ENCODE results near the gene PKHD1.

The PKHD1 gene

DNA sequence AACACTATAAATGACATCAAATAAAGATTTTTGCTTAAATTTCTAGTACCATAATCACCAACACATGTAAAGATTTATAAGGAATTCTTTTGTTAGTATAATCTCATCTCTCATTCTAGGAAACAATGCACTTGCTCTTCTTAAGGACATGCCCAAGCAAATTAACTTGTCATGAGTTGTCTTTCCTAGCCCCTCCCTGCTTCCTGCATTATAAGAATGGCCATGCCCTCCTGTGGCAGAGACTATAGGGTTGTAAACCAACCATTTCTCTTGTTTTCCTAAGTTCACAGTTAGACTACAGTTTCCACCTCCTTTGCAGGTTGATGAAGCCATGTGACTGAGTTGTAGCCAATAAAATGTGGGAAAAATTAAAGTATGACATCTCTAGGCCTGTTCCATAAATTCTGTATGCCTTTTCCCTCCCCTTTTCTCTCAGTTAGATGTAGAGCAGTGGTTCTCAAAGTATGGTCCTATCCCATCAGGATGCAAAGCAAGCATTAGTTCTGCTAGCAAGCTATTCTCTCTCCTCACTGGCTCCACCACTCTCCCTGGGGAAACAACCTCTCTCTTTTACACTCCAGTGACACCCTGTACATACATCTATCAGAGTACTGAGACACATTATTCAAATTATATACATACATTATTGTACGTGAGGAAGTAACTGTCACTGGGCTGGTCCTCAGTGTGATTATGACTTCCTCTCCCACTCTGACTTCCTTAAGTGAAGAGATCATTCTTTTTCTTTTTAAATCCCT lies 295.0 kb downstream of the PKHD1 start:
- TF ChIP-seq POLR2A (IDR thresholded peaks at IDR 0.05; ENCODE audit: low read length): no peak
- no peak for TF ChIP-seq GATA1 (IDR thresholded peaks at IDR 0.05; ENCODE audit: low read depth, low read length)
- DNase-seq: no peak

GRCh38 chr6:51790946-51791345 lies 296.5 kb downstream of the PKHD1 start:
- DNase-seq: no peak
- TF ChIP-seq POLR2A (IDR thresholded peaks at IDR 0.05; ENCODE audit: low read length) (no peak), GATA1 (IDR thresholded peaks at IDR 0.05; ENCODE audit: low read depth, low read length) (no peak)

- DNase-seq: no peak
- TF ChIP-seq GATA1 (IDR thresholded peaks at IDR 0.05; ENCODE audit: low read depth, low read length) (no peak), POLR2A (IDR thresholded peaks at IDR 0.05; ENCODE audit: low read length) (no peak)
Measured at GRCh38 chr6:51788121-51788520, 299.3 kb downstream of the PKHD1 start.

DNA sequence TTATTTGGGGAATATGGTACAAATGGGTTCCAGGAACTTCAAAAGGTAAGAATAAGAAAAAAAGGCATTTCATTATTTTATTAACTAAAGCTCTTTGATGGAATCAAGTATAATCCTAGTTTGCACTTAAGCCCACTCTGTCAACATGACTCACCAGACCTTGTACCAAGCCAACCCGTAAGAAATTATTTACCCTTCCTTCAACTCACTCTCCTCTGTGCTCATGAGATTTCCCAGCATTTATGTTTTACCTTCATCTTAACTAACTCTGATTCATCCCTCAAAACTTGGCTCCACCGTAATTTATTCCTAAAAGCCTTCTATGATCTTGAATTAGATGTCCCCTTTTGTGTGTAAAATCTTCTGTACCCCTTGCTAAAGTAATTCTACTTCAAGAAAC lies 308.7 kb downstream of the PKHD1 start:
- no peak for TF ChIP-seq POLR2A (IDR thresholded peaks at IDR 0.05; ENCODE audit: low read length)
- TF ChIP-seq GATA1 (IDR thresholded peaks at IDR 0.05; ENCODE audit: low read depth, low read length): no peak
- no peak for DNase-seq

DNA sequence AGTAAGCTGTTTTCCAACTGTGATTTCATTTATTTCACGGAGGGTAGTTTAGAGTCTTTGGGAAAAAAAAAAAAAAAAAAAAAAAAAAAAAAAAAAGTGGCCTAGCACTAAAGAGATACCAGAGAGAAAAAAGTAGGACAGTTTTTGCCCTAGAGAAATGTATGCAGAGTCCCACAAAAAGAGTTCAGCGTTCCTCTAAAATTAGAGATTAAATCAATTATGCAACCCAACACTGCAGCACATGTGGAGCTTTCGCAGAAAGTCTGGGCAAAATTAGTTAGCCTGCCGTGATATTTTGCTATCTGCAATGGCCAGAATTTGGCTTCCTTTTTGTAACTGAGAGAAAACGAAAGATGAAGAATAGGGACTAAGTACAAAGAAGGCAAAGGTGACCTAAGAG lies 309.8 kb downstream of the PKHD1 start:
- DNase-seq: no peak
- no peak for TF ChIP-seq POLR2A (IDR thresholded peaks at IDR 0.05; ENCODE audit: low read length)
- TF ChIP-seq GATA1 (IDR thresholded peaks at IDR 0.05; ENCODE audit: low read depth, low read length): no peak

- no peak for DNase-seq
- TF ChIP-seq POLR2A (IDR thresholded peaks at IDR 0.05; ENCODE audit: low read length) (no peak), GATA1 (IDR thresholded peaks at IDR 0.05; ENCODE audit: low read depth, low read length) (no peak)
Measured at GRCh38 chr6:51775942-51776860, 311.2 kb downstream of the PKHD1 start.

DNA sequence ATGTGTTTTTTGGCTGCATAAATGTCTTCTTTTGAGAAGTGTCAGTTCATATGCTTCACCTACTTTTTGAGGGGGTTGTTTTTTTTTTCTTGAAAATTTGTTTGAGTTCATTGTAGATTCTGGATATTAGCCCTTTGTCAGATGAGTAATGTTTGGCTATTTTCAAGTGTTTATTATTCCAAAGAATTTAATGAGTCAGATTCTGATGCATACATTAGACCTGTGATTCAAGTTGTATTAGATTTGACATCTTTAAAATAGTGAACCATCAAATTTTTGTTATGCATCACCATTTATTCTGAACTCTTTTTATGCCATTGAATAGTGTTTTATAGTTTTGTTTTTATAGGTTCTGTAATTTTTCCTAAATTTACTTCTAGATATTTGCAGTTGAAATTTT lies 319.3 kb downstream of the PKHD1 start:
- no peak for DNase-seq
- no peak for TF ChIP-seq GATA1 (IDR thresholded peaks at IDR 0.05; ENCODE audit: low read depth, low read length)
- no peak for TF ChIP-seq POLR2A (IDR thresholded peaks at IDR 0.05; ENCODE audit: low read length)

GRCh38 chr6:51765230-51765629 lies 322.2 kb downstream of the PKHD1 start:
- DNase-seq: no peak
- TF ChIP-seq GATA1 (IDR thresholded peaks at IDR 0.05; ENCODE audit: low read depth, low read length) (no peak), POLR2A (IDR thresholded peaks at IDR 0.05; ENCODE audit: low read length) (no peak)

- peak; percentile 7 to 33 for DNase-seq
- no peak for TF ChIP-seq POLR2A (IDR thresholded peaks at IDR 0.05; ENCODE audit: low read length)
- TF ChIP-seq GATA1 (IDR thresholded peaks at IDR 0.05; ENCODE audit: low read depth, low read length): no peak
Measured at GRCh38 chr6:51753635-51754034, 333.8 kb downstream of the PKHD1 start.

GRCh38 chr6:51743999-51744398 lies 343.4 kb downstream of the PKHD1 start:
- no peak for DNase-seq
- TF ChIP-seq POLR2A (IDR thresholded peaks at IDR 0.05; ENCODE audit: low read length) (no peak), GATA1 (IDR thresholded peaks at IDR 0.05; ENCODE audit: low read depth, low read length) (no peak)

DNA sequence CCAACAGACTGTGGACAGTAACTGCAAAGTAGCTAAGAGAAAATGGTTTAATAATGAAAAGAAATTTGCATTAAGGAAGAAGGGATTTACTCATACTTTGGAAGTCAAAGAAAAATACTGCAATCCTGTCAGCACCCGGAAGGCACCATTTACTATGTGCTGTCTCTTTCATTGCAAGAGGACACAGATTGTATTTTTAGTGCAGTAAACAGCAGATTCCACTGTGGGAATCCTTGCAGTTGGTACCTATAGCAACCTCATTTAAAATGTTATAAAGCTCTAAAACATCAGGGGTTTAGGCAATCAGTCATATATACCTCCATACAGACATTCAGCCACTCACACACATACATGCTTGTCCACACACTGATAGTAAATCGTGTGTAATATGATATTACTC lies 346.8 kb downstream of the PKHD1 start:
- TF ChIP-seq POLR2A (IDR thresholded peaks at IDR 0.05; ENCODE audit: low read length) (no peak), GATA1 (IDR thresholded peaks at IDR 0.05; ENCODE audit: low read depth, low read length) (no peak)
- DNase-seq: no peak

DNA sequence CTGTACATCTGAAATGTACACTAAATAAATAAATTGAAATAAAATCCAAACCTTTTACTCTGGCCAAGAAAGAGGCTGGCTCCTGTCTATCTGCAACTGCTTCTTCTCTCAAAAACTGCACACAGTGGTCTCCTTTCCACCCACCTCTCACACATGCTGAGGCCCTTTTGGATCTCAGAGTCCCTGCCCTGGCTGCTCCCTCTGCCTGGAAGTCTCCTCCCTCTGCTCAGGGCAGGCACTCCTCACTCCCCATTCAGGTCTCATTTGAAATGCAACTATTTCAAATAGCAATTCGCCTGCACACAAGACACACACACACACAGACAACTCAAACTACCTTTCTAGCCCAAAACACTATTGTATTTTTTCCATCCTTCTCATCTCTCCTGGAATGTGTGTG lies 348.8 kb downstream of the PKHD1 start:
- no peak for TF ChIP-seq POLR2A (IDR thresholded peaks at IDR 0.05; ENCODE audit: low read length)
- no peak for TF ChIP-seq GATA1 (IDR thresholded peaks at IDR 0.05; ENCODE audit: low read depth, low read length)
- no peak for DNase-seq

DNA sequence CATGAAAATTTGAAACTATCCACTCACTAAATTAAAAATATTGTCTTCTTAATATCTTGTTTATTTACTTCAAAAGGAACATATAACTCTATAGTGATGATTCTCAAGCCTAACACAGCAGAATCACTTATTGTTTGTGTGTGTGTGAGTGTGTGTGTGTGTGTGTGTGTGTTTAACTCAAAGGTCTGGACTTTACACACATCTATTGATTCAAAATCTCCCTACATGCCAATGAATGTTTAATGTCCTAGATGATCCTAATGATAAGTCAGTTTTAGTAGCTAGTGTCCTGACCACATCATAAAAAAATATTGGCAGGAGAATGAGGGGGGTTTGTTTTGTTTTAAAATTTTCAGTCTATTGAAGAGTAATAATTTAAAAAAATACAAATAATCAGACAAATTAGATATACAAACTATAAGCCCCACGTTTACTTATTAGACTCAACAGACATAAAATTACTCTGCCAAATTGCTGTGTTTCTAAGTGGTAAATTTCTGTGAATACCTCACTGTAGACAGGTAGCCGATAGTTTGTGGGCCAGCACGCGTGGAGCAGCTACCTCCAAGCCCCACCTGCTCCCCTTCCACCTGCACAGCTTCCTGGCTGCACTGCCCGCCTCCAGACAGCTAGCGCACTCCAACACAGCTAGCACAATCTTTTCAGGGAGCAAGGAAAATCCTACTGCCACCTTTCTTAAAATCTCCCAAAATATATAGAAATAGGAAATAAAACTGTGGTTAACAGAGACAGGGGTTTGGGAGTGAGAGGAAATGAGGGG lies 349.6 kb downstream of the PKHD1 start:
- no peak for TF ChIP-seq GATA1 (IDR thresholded peaks at IDR 0.05; ENCODE audit: low read depth, low read length)
- TF ChIP-seq POLR2A (IDR thresholded peaks at IDR 0.05; ENCODE audit: low read length): no peak
- no peak for DNase-seq

DNA sequence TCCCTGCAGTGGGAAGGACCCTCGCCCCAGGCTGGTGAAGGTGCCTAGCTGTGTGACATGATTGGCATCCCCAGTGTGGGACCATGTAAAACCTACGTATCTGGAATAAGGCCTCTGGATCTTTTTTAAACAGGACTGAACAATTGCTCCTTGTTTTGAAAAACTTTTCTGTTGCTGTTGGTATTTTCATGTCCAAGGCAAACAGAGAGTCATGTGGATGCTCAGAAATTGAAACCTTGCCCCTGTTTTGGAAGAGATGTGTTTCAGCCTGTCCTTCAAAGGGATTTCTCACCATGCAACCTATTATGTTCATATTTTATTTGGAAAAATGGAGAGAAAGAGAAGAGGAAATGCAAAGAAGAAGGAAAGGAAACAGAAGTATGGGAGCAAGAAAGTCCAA lies 362.3 kb downstream of the PKHD1 start:
- DNase-seq: no peak
- TF ChIP-seq GATA1 (IDR thresholded peaks at IDR 0.05; ENCODE audit: low read depth, low read length) (no peak), POLR2A (IDR thresholded peaks at IDR 0.05; ENCODE audit: low read length) (no peak)
